ENCODE data around the gene KLK13.

GRCh38 chr19:51060336-51060735 lies 4.6 kb downstream of the KLK13 start:
- TF ChIP-seq EZH2 (IDR thresholded peaks at IDR 0.05), result no peak
- no peak for TF ChIP-seq CTCF (IDR thresholded peaks at IDR 0.05)

Data from neural progenitor cell (in vitro differentiated cells).